ENCODE measurements around the gene PALS1. TPM values are rescaled to one million over a fixed set of nuclear protein-coding genes. Genes with fewer than 3 reads are reported as not detected.

PALS1 gene
- total and polyA plus RNA-seq, 2 donors (not counting 3 experiments of a cell fraction or from before 2014, with no cell fraction given) = 5.2 to 22.0 TPM

GRCh38 chr14:67240978-67241410, 241 bp upstream of the PALS1 start:
- Histone ChIP-seq H3K9me3 (replicated peaks; ENCODE audit: control insufficient read depth, insufficient read depth, low read length) (no peaks in the 10 kb centered on the region), H3K27me3 (ENCODE audit: control insufficient read depth in 2 of 2, insufficient read depth in 2 of 2, low read length in 2 of 2) (peaks cover 0 to 4% of the 10 kb centered on the region in 2 experiments), H3K4me3 (replicated peaks in 1 of 3; ENCODE audit: insufficient read depth in 1 of 3, low read depth in 1 of 3, low read length in 3 of 3) (peak overlapping the region; percentile 79 to 99 (median 90)), H3K9me1 (replicated peaks; ENCODE audit: control insufficient read depth, extremely low read depth, insufficient read depth, low read length) (no peaks in the 10 kb centered on the region), H3K9ac (replicated peaks; ENCODE audit: extremely low read depth, insufficient read depth, low read length) (peak overlapping the region; percentile 98), H3K4me1 (ENCODE audit: control insufficient read depth, extremely low read depth, insufficient read depth, low read length) (peaks cover 13% of the 10 kb centered on the region), H3K79me2 (ENCODE audit: control insufficient read depth, insufficient read depth, low read length) (peaks cover 35% of the 10 kb centered on the region), H3K4me2 (ENCODE audit: insufficient read depth, low read length) (peak overlapping the region; percentile 98), H3K36me3 (ENCODE audit: control insufficient read depth in 2 of 2, extremely low read depth in 1 of 2, insufficient read depth in 2 of 2, low read length in 2 of 2) (no peaks in the 10 kb centered on the region), H4K20me1 (replicated peaks; ENCODE audit: control insufficient read depth, extremely low read depth, insufficient read depth, low read length) (no peaks in the 10 kb centered on the region), H2AFZ (ENCODE audit: low read depth, low read length) (peak overlapping the region; percentile 94), H3K27ac (ENCODE audit: insufficient read depth, low read depth, low read length) (peak overlapping the region; percentile 82)
- DNase-seq (ENCODE audit: low read depth, low spot score) (peak; percentile 99), FAIRE-seq (peak; percentile 78)
- no TSS peak for BruUV-seq (replicated peaks)
- TF ChIP-seq JUN (IDR thresholded peaks at IDR 0.05; ENCODE audit: borderline replicate concordance, insufficient read depth, insufficient read length, low read depth) (no peak), POLR2A (IDR thresholded peaks at IDR 0.05; ENCODE audit: low read depth, low read length) (peak; percentile 63), POLR2AphosphoS5 (IDR thresholded peaks at IDR 0.05; ENCODE audit: insufficient read depth, low read depth, low read length) (peak; percentile 53)
- ChIA-PET CTCF (interaction anchor here (0.9 to 4.9 kb wide), 2 partner anchors 45 to 95 kb away, joined by 3 to 28 read pairs; no protein-coding TSS in a partner anchor), POLR2A (no interaction called here)
- dilution Hi-C loops (cut with MboI; ENCODE audit: extremely low pct_ligation_motif_present, low sequenced_read_pairs) = no loop called here
- intact Hi-C loops (cut with micrococcal nuclease) = loop anchor here (1.0 to 5.0 kb wide), 6 partner anchors 46 to 734 kb away; partner anchors contain the start of gene EIF2S1

DNA sequence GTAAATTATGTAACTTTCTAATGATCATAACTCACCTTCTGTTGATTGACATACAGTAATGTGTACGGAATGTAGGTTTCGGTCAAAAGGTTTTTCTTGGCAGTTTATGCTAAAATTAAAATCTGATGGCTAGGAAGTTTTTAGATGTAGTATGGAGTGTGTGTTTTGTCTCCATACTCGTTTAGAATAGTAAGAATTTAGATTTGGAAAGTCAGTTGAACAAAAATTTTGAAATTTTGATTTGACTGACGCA, 859 bp downstream of the PALS1 start:
- Histone ChIP-seq H3K27ac (ENCODE audit: insufficient read depth, low read depth, low read length) (peak overlapping the region; percentile 82), H3K4me1 (ENCODE audit: control insufficient read depth, extremely low read depth, insufficient read depth, low read length) (peaks cover 13% of the 10 kb centered on the region), H3K27me3 (ENCODE audit: control insufficient read depth in 2 of 2, insufficient read depth in 2 of 2, low read length in 2 of 2) (peaks cover 0 to 4% of the 10 kb centered on the region in 2 experiments), H3K79me2 (ENCODE audit: control insufficient read depth, insufficient read depth, low read length) (peaks cover 46% of the 10 kb centered on the region), H3K9ac (replicated peaks; ENCODE audit: extremely low read depth, insufficient read depth, low read length) (peak overlapping the region; percentile 95), H4K20me1 (replicated peaks; ENCODE audit: control insufficient read depth, extremely low read depth, insufficient read depth, low read length) (no peaks in the 10 kb centered on the region), H3K4me3 (replicated peaks in 1 of 3; ENCODE audit: insufficient read depth in 1 of 3, low read depth in 1 of 3, low read length in 3 of 3) (peak overlapping the region; percentile 79 to 99 (median 90)), H3K9me1 (replicated peaks; ENCODE audit: control insufficient read depth, extremely low read depth, insufficient read depth, low read length) (no peaks in the 10 kb centered on the region), H3K9me3 (replicated peaks; ENCODE audit: control insufficient read depth, insufficient read depth, low read length) (no peaks in the 10 kb centered on the region), H3K36me3 (ENCODE audit: control insufficient read depth in 2 of 2, extremely low read depth in 1 of 2, insufficient read depth in 2 of 2, low read length in 2 of 2) (no peaks in the 10 kb centered on the region), H2AFZ (ENCODE audit: low read depth, low read length) (peak overlapping the region; percentile 59), H3K4me2 (ENCODE audit: insufficient read depth, low read length) (peak overlapping the region; percentile 99)
- BruUV-seq (replicated peaks) = no TSS peak
- ChIA-PET POLR2A (interaction anchor here (0.6 kb wide), 1 partner anchor 11 kb away, joined by 3 read pairs; no protein-coding TSS in a partner anchor), CTCF (interaction anchor here (1.5 to 4.9 kb wide), 2 partner anchors 14 to 44 kb away, joined by 4 to 28 read pairs; no protein-coding TSS in a partner anchor)
- intact Hi-C loops (cut with micrococcal nuclease) = loop anchor here (5.0 kb wide), 1 partner anchor 100 kb away; no protein-coding TSS in a partner anchor
- no peak for DNase-seq (ENCODE audit: low read depth, low spot score)
- TF ChIP-seq GATA2 (IDR thresholded peaks at IDR 0.05; ENCODE audit: insufficient read depth, insufficient read length, low read depth, low read length) = no peak
- TF ChIP-seq FOS (IDR thresholded peaks at IDR 0.05; ENCODE audit: borderline replicate concordance, insufficient read depth, low read length) = no peak
- TF ChIP-seq, protein P1, sequence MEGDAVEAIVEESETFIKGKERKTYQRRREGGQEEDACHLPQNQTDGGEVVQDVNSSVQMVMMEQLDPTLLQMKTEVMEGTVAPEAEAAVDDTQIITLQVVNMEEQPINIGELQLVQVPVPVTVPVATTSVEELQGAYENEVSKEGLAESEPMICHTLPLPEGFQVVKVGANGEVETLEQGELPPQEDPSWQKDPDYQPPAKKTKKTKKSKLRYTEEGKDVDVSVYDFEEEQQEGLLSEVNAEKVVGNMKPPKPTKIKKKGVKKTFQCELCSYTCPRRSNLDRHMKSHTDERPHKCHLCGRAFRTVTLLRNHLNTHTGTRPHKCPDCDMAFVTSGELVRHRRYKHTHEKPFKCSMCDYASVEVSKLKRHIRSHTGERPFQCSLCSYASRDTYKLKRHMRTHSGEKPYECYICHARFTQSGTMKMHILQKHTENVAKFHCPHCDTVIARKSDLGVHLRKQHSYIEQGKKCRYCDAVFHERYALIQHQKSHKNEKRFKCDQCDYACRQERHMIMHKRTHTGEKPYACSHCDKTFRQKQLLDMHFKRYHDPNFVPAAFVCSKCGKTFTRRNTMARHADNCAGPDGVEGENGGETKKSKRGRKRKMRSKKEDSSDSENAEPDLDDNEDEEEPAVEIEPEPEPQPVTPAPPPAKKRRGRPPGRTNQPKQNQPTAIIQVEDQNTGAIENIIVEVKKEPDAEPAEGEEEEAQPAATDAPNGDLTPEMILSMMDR (IDR thresholded peaks at IDR 0.05; ENCODE audit: extremely low read depth in 1 of 2, insufficient read depth in 1 of 2, low read depth in 1 of 2, low read length in 2 of 2) = no peak
- no peak for TF ChIP-seq POLR2AphosphoS5 (IDR thresholded peaks at IDR 0.05; ENCODE audit: insufficient read depth, low read depth, low read length)
- TF ChIP-seq JUN (IDR thresholded peaks at IDR 0.05; ENCODE audit: borderline replicate concordance, insufficient read depth, insufficient read length, low read depth) = no peak
- no peak for TF ChIP-seq MYC (IDR thresholded peaks at IDR 0.05; ENCODE audit: low read depth, low read length)
- TF ChIP-seq POLR2A (IDR thresholded peaks at IDR 0.05; ENCODE audit: low read depth, low read length) = no peak
- no peak for TF ChIP-seq EZH2 (IDR thresholded peaks at IDR 0.05; ENCODE audit: borderline replicate concordance, low read depth, low read length, severe bottlenecking)
- peak; percentile 8 for FAIRE-seq
- dilution Hi-C loops (cut with MboI; ENCODE audit: extremely low pct_ligation_motif_present, low sequenced_read_pairs) = no loop called here
